Stimulated activated CD4-positive, alpha-beta T cell treated with anti-CD3 and anti-CD28 coated beads, Interleukin-4, amount 100 ng/mL, for 4 hours (primary cell): Measurements from ENCODE around the gene IL11.
"Not testable (repeated sequence)": the region's sequence is repeated elsewhere in the genome, so short reads cannot be mapped to it uniquely, and the experiment has no call there.

ENCODE experiments used
- DNase-seq, 2 experiments: peaks; one replicate each; pipeline ENCODE4 v3.0.0-alpha.2; 2020

The IL11 gene

GRCh38 chr19:55370305-55370988, at the start of gene IL11:
Gene IL11 (minus strand): TSS chr19:55370463. CDS start chr19:55370310, 153 bp downstream.
- DNase-seq: no peak

DNA sequence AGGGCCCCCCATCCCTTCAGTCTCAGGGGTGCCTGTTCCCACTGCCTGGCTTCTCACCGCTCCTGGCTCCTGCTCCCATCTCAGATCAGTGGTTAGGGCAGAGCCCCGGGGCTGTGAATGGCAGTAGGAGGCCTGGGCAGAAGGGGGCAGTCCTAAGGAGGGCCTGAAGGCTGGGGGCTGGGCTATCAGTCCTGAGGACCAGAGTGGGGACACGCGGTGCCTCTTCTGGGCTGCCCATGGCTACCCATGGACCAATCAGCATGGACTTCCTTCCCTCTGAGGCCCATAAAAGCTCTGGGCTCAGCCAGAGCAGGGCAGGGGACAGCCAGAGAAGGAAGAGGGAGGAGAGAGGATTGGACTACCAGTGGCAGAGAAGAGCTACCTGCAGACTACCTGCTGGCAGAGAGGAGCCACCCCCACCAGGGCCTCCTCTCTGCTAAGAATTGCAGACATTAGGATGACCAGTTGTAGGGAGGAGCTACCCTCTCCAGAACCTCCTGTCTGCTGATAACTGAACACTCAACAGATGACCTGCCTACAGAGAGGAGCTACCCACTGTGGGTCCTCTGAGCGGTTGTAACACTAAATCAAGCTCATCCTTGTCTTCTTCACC, 49.5 kb upstream of the IL11 start:
- DNase-seq: no peak

GRCh38 chr19:55419103-55419502, 48.8 kb upstream of the IL11 start:
- no peak for DNase-seq

DNA sequence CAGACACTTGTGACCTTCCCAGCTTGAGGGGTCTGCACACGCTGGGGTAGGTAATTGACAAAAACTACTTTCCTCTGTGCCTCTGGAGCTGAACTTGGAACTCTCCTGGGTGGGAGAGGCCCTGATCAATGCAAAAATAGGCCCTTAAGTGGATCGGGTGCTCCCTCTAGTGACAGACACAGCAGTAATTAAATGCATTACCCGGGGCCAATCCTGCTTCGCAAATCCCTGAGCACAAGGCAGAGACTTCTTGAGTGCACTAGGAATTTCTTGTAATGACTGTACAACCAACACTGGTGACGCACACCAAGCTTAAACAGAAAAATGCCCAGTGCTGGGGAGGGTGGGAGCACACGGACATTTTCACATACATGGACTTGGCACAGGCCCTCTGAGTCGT, 47.9 kb upstream of the IL11 start:
- DNase-seq: peak; percentile 26 to 46

GRCh38 chr19:55410168-55410567, 39.9 kb upstream of the IL11 start:
- DNase-seq: no peak

DNA sequence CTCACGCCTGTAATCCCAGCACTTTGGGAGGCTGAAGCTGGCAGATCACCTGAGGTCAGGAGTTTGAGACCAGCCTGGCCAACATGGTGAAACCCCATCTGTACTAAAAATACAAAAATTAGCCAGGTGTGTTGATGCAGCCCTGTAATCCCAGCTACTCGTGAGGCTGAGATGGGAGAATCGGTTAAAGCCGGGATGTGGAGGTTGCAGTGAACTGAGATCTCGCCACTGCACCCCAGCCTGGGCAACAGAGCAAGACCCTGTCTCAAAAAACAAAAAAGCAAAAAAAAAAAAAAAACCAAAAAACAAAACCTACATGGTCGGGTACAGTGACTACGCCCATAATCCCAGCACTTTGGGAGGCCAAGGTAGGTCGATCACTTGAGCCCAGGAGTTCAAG, 38.9 kb upstream of the IL11 start:
- not testable (repeated sequence) for DNase-seq

DNA sequence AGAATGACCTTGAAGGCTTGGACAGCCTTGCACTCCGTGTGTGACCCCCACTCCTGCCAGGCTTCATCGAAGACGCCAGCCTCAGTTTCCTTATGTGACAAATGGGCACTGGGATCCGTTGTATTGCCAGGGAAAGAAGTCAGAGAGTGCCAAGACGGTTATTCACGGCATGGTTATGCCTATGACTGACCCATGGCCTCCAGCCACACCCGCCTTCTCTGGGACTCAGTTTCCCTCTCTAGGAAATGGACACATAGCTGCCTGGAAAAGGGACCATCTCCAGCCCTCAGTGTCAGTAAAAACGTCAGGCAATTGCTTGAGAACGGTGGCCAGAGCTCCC, 38.2 kb upstream of the IL11 start:
- no peak for DNase-seq

DNA sequence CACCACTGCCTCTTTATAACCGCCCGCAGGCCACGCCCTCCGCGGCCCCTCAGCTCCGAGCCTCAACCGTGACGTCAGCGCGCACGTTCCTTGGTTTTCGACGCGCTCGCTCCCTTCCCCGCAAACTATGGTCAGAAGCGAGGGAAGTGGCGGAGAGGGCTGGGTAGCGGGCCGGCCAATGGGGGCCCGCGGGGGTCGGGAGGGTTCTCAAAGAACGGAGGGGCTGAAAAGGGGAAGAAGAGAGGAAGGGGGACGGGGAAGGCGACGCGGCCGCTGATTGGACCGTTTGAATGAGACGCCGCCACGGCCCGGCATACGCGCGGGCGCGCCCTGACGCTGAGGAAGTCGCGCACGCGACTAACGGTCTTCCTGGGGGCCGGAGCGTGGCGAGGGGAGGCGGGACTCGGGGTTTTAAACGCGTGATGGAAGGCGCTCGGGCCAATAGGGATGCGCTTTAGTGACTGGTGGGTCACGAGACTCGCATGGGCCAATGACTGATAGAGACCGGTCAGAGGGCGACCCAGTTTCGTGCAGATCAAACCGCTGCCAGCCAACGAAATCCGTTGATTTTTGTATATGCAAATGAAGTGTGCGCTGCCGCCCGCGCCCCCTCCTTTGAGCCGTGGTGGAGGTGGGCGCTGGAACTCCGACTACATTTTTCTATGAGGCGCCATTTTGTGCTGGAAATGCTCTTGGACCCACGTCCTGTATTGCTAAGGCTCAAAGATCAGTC, 37.7 kb upstream of the IL11 start:
- peak; percentile 94 to 97 for DNase-seq

- DNase-seq: not testable (repeated sequence)
Measured at GRCh38 chr19:55407550-55407799, 37.2 kb upstream of the IL11 start, which contains the start of gene UBE2S. Gene UBE2S (minus strand): TSS chr19:55407788. CDS start chr19:55407589, 199 bp downstream.

GRCh38 chr19:55406826-55407549, 36.7 kb upstream of the IL11 start:
- no peak for DNase-seq

- DNase-seq: no peak
Measured at GRCh38 chr19:55406091-55406825, 36.0 kb upstream of the IL11 start.

GRCh38 chr19:55405638-55406037, 35.4 kb upstream of the IL11 start:
- no peak for DNase-seq

GRCh38 chr19:55402509-55402908, 32.2 kb upstream of the IL11 start:
- no peak for DNase-seq

DNA sequence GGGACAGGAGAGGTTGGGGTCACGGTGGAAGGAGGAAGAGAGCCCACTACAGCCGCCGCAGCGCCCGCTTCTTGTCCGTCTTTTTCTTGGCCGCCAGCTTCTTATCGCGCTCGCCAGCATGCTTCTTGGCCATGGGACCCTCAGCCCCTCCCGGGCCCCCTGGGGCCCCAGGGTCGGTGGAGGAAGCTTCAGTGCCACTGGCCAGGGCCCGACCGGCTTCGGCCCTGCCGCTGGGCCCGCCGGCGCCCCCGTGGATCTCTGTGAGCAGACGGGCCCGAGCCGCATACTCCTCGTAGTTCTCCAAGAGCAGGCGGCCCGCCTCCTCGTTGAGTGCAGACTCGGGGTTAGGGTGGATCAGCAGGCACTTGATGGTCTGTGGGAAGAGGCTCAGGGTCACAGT, 31.1 kb upstream of the IL11 start:
- not testable (repeated sequence) for DNase-seq

GRCh38 chr19:55400281-55401087, 30.2 kb upstream of the IL11 start:
- DNase-seq: no peak

DNA sequence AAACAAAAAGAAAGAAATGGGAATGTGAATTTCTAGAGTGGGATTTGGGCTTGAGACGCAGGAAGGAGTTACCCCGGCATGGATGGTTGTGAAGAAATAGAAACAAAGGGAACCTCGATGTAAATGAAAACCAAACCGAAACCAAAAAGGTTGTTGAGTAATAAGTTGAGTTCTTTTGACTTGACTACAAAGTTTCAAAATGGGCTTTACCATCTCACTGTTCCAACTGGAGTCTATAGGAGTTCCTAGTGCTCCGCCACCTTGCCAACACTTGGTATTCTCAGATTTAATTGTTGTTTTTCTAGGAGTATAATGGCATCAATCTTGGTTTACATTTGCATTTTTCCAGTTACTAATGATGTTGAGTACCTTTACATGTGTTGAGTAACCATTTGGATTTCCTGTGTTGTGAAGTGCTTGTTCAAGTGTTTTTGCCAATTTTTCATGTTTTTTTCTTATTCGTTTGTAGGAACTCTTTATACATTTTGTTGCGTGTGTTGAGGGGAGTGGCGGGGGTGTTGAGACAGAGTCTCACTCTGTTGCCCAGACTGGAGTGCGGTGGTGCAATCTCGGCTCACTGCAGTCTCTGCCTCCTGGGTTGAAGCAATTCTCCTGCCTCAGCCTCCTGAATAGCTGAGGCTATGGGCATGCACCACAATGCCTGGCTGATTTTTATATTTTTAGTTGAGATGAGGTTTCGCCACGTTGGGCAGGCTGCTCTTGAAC, 28.1 kb upstream of the IL11 start:
- DNase-seq: no peak

DNA sequence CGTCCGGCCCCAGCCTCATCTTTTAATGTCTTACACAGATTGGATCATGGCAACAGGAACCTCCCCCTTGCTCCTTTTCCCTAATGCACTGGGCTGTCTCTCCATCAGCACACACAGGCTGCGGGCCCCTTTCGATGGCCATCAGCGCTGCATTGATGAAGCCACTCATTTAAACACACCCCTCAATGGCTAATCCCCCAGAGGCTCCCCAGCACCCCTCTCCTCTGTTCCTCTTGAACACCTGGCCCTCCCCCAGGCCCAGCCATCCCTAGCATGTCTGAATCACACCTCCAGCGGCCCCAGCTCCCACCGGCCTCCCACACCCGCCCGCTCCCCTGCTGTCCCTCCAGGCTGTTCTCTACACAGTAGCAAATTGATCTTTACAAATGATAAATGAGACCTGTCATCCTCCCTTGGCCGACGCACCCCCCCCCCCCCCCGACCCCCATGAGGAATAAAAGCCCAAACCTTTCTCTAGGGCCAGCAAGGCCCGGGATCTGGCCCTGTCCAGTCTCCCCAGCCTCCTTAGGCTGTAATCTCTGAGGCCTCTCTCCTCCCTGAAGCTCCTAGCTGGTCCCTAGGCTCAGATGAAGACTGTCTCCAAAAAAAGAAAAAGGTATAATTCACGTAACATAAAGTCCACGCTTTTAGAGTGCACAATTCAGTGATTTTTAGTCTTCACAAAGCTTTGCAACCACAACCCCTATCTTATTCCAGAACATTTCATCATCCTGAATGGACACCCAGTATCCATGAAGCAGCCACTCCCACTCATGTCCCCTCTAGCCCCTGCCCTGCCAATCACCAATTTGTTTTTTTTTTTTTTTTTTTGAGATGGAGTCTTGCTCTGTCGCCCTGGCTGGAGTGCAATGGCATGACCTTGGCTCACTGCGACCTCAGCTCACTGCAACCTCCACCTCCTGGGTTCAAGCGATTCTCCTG, 22.8 kb upstream of the IL11 start:
- DNase-seq: no peak

DNA sequence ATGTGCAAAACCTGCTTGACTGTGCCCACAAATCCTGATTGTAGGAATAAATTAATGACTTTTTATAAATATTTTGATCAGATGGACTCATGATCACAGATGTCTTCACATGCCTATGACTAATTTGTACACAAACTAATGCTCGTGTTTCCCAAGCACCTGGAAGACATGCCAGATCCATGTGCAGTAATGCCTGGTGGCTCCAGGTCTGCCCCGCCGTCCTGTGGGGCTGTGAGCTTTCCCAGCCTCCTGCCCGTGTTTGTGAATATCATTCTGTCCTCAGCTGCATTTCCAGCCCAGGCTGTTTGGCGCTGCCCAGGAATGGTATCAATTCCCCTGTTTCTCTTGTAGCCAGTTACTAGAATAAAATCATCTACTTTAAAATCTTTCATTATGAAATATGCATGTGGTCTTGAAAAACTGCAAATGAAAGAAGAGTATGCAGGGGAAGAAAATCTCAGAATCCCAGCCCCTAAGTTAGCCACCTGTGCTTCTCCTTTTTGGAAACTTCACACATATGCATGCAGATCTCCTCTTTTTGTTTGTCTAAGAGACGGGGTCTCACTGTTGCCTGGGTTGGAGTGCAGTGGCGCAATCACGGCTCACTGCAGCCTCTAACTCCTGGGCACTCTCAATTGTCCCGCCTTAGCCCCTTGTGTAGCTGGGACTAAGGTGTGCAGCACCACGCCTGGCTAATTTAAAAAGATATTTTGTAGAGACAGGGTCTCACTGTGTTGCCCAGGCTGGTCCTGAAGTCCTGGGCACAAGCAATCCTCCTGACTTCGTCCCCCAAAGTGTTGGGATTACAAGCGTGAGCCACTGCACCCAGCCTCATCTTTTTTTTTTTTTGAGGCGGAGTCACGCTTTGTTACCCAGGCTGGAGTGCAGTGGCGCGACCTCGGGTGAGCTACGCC, 21.7 kb upstream of the IL11 start:
- DNase-seq: no peak

- DNase-seq: no peak
Measured at GRCh38 chr19:55391191-55391670, 21.0 kb upstream of the IL11 start.
